ENCODE data around the gene ACKR2. TPM values are rescaled to one million over a fixed set of nuclear protein-coding genes. Genes with fewer than 3 reads are reported as not detected.
A peak's percentile ranks its signal among the peaks of the same experiment; 100 is the strongest.

The ACKR2 gene
- polyA plus RNA-seq, 1 of the 3 experiments (the other 2 are of a cell fraction): 0.10 TPM

DNA sequence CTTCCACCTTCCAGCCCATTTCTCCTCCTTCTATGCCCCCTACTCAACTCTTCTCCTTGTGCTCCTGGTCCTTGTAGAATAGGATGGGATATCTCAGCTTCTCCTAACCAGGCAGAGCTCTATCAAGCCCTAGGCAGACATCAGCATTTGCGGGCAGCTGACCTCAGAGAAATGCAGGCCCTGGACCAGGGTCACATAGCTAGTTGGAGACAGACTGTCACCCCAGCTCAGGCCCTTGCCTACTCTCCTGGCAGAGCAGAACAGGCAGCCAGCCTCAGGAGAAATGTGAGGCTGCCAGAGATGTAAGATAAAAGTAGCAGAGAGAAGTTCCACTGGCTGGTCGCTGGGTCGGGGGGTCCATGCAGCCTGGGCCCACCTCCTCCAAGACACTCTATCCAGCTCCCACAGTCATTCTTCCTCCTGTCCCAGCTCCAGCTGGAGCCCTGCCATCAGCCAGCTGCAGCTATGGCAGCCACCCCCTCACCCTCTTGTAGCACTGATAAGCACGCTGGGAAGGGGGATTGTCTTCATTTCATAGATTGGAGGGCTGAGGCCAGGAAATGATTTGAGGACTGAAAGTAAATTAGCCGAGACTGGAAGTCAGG, 62.4 kb downstream of the ACKR2 start:
- H4K20me1 ChIP-seq (ENCODE audit: insufficient read depth): no peaks in the 10 kb centered on the region
- no peak overlapping the region for H3K4me3 ChIP-seq (ENCODE audit: low read depth in 2 of 2, low read length in 1 of 2)
- no peaks in the 10 kb centered on the region for H3K36me3 ChIP-seq (replicated peaks in 1 of 2; ENCODE audit: control insufficient read depth in 1 of 2, insufficient read depth in 2 of 2, low read length in 1 of 2)
- no peaks in the 10 kb centered on the region for H3F3A ChIP-seq (replicated peaks; ENCODE audit: insufficient read depth)
- H2AFZ ChIP-seq (ENCODE audit: low read depth): no peak overlapping the region
- peak overlapping the region in 1 of 2 experiments; percentile 92; a peak in 2 of 4 replicates for H3K27ac ChIP-seq (ENCODE audit: low read depth in 2 of 2, low read length in 1 of 2)
- H3K27me3 ChIP-seq (ENCODE audit: insufficient read depth): peaks cover 19% of the 10 kb centered on the region; the same call in 1 of the 2 replicates
- 9% methylated on average over 4 of the region's 5 CpGs for WGBS (ENCODE audit: low lambda C conversion rate)
- no peaks in the 10 kb centered on the region for H3K9me3 ChIP-seq
- ChIA-PET CTCF (interaction anchor here (1.6 to 8.2 kb wide), 4 partner anchors 10 to 92 kb away, joined by 5 to 42 read pairs (median 20); no protein-coding TSS in a partner anchor), POLR2A (no interaction called here)
- H3K9me2 ChIP-seq: no peaks in the 10 kb centered on the region
- no peak overlapping the region for H3K9ac ChIP-seq
- H3K79me2 ChIP-seq (ENCODE audit: insufficient read depth): no peaks in the 10 kb centered on the region
- DNase-seq: peak; percentile 78
- H3K4me2 ChIP-seq: no peak overlapping the region
- peaks cover 0 to 22% of the 10 kb centered on the region in 2 experiments; a peak in 1 of 4 replicates for H3K4me1 ChIP-seq (ENCODE audit: control insufficient read depth in 1 of 2, insufficient read depth in 2 of 2, low read depth in 1 of 2, low read length in 1 of 2)
- TF ChIP-seq, protein P1, sequence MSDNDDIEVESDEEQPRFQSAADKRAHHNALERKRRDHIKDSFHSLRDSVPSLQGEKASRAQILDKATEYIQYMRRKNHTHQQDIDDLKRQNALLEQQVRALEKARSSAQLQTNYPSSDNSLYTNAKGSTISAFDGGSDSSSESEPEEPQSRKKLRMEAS (IDR thresholded peaks at IDR 0.05; ENCODE audit: low read depth): no peak
- TF ChIP-seq, protein P2, sequence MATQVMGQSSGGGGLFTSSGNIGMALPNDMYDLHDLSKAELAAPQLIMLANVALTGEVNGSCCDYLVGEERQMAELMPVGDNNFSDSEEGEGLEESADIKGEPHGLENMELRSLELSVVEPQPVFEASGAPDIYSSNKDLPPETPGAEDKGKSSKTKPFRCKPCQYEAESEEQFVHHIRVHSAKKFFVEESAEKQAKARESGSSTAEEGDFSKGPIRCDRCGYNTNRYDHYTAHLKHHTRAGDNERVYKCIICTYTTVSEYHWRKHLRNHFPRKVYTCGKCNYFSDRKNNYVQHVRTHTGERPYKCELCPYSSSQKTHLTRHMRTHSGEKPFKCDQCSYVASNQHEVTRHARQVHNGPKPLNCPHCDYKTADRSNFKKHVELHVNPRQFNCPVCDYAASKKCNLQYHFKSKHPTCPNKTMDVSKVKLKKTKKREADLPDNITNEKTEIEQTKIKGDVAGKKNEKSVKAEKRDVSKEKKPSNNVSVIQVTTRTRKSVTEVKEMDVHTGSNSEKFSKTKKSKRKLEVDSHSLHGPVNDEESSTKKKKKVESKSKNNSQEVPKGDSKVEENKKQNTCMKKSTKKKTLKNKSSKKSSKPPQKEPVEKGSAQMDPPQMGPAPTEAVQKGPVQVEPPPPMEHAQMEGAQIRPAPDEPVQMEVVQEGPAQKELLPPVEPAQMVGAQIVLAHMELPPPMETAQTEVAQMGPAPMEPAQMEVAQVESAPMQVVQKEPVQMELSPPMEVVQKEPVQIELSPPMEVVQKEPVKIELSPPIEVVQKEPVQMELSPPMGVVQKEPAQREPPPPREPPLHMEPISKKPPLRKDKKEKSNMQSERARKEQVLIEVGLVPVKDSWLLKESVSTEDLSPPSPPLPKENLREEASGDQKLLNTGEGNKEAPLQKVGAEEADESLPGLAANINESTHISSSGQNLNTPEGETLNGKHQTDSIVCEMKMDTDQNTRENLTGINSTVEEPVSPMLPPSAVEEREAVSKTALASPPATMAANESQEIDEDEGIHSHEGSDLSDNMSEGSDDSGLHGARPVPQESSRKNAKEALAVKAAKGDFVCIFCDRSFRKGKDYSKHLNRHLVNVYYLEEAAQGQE (IDR thresholded peaks at IDR 0.05; ENCODE audit: low read depth, low read length): no peak
- TF ChIP-seq IRF3 (IDR thresholded peaks at IDR 0.05; ENCODE audit: low read depth, low read length) (no peak), RFX5 (IDR thresholded peaks at IDR 0.05; ENCODE audit: low read length) (no peak), EP300 (IDR thresholded peaks at IDR 0.05; ENCODE audit: borderline replicate concordance in 1 of 2, low read depth in 1 of 2, low read length in 1 of 2) (peak in 1 of 2 experiments; percentile 37; a peak in 2 of 4 replicates), RCOR1 (IDR thresholded peaks at IDR 0.05; ENCODE audit: low read length) (0 out of 2 replicates have a peak, but pooled peaks have one; percentile 6), NFIC (IDR thresholded peaks at IDR 0.05; ENCODE audit: borderline replicate concordance) (no peak), RXRA (IDR thresholded peaks at IDR 0.05; ENCODE audit: borderline replicate concordance, low read depth) (no peak), YY1 (IDR thresholded peaks at IDR 0.05; ENCODE audit: low read depth) (no peak), SMC3 (IDR thresholded peaks at IDR 0.05; ENCODE audit: low read depth, low read length) (no peak), CTCF (IDR thresholded peaks at IDR 0.05) (no peak), MXI1 (IDR thresholded peaks at IDR 0.05; ENCODE audit: low read depth, low read length) (0 out of 2 replicates have a peak, but pooled peaks have one; percentile 22), GABPA (IDR thresholded peaks at IDR 0.05; ENCODE audit: low read depth) (no peak), FOXJ3 (CRISPR knock-in tag; IDR thresholded peaks at IDR 0.05) (no peak), MEF2A (IDR thresholded peaks at IDR 0.05; ENCODE audit: borderline replicate concordance, low read depth) (no peak), GATA2 (CRISPR knock-in tag; IDR thresholded peaks at IDR 0.05) (peak; percentile 82), RAD21 (IDR thresholded peaks at IDR 0.05; ENCODE audit: low read length) (no peak), TEAD4 (IDR thresholded peaks at IDR 0.05; ENCODE audit: borderline replicate concordance, insufficient read depth) (no peak), ELF1 (IDR thresholded peaks at IDR 0.05) (no peak)
- TF ChIP-seq, protein P3, sequence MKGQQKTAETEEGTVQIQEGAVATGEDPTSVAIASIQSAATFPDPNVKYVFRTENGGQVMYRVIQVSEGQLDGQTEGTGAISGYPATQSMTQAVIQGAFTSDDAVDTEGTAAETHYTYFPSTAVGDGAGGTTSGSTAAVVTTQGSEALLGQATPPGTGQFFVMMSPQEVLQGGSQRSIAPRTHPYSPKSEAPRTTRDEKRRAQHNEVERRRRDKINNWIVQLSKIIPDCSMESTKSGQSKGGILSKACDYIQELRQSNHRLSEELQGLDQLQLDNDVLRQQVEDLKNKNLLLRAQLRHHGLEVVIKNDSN (IDR thresholded peaks at IDR 0.05; ENCODE audit: borderline replicate concordance, low read depth): no peak
- TF ChIP-seq, protein P4, sequence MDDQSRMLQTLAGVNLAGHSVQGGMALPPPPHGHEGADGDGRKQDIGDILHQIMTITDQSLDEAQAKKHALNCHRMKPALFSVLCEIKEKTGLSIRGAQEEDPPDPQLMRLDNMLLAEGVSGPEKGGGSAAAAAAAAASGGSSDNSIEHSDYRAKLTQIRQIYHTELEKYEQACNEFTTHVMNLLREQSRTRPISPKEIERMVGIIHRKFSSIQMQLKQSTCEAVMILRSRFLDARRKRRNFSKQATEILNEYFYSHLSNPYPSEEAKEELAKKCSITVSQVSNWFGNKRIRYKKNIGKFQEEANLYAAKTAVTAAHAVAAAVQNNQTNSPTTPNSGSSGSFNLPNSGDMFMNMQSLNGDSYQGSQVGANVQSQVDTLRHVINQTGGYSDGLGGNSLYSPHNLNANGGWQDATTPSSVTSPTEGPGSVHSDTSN (IDR thresholded peaks at IDR 0.05): no peak
- TF ChIP-seq, protein P5, sequence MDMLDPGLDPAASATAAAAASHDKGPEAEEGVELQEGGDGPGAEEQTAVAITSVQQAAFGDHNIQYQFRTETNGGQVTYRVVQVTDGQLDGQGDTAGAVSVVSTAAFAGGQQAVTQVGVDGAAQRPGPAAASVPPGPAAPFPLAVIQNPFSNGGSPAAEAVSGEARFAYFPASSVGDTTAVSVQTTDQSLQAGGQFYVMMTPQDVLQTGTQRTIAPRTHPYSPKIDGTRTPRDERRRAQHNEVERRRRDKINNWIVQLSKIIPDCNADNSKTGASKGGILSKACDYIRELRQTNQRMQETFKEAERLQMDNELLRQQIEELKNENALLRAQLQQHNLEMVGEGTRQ (IDR thresholded peaks at IDR 0.05; ENCODE audit: borderline replicate concordance, low read depth, low read length): no peak
